HepG2 (cell line): Measurements from ENCODE around the gene ENPP1. TPM values are rescaled to one million over a fixed set of nuclear protein-coding genes. Genes with fewer than 3 reads are reported as not detected.

Experiments
- ATAC-seq: fragments of 200-7000 bp; cut with Tn5 transposase; 3 replicates; pipeline ENCODE4 v1.9.1; 2020; ENCODE audit warnings: mild to moderate bottlenecking, moderate library complexity
- BruUV-seq: library from RNA; stranded (reverse); fragments of 400-500 nt; replicated peaks from 2 replicates; lab custom pipeline; 2021; lab: Mats Ljungman, UMichigan
- CTCF ChIA-PET: fragments of 300-600 bp; formaldehyde crosslinking; extraction: SDS; loops from one replicate; lab custom pipeline; 2021; ENCODE audit warnings: low total read pairs, inconsistent platforms, low intra/inter-chr PET ratio; lab: Yijun Ruan, JAX
- POLR2A ChIA-PET: fragments of 350-600 bp; sonication (Branson Sonifier 250); formaldehyde crosslinking; loops from one replicate; lab custom pipeline; 2020; ENCODE audit warnings: antibody characterized with exemption, inconsistent platforms; lab: Yijun Ruan, JAX
- DNase-seq: peaks from one replicate; pipeline ENCODE4 v3.0.0-alpha.2; 2015; ENCODE audit warnings: low spot score
- FAIRE-seq: peaks from 3 replicates; lab custom pipeline; 2011; peaks lifted over from hg19 to GRCh38; lab: Jason Lieb, UNC
- H2AFZ ChIP-seq: one replicate; pipeline ENCODE4 v1.6.1; 2011; ENCODE audit warnings: low read length, inconsistent platforms
- H3K27ac ChIP-seq: fragments of 300-600 bp; 3 replicates; pipeline ENCODE4 v1.8.0; 2011; ENCODE audit warnings: mixed run types, mild to moderate bottlenecking, mixed read lengths, low read length, inconsistent platforms; ENCODE audit not compliant: insufficient read depth; ENCODE audit errors: extremely low read length
- H3K27me3 ChIP-seq, 2 experiments: fragments of 200-600 bp in 1 of 2; 2 replicates in 1 of 2; 3 replicates in 1 of 2; pipeline versions ENCODE4 v1.6.0 to v1.8.0; 2011; ENCODE audit warnings: low read length in 2 of 2, mild to moderate bottlenecking in 2 of 2, moderate library complexity in 2 of 2, inconsistent platforms in 1 of 2; ENCODE audit not compliant: insufficient read depth in 2 of 2, control insufficient read depth in 1 of 2
- H3K36me3 ChIP-seq, 2 experiments: fragments of 200-600 bp in 1 of 2; replicated peaks in 1 of 2; 2 replicates in 1 of 2; 3 replicates in 1 of 2; pipeline versions ENCODE4 v1.5.1 to v1.8.0; 2011; ENCODE audit warnings: low read length in 2 of 2, inconsistent platforms in 1 of 2; ENCODE audit not compliant: insufficient read depth in 2 of 2, control insufficient read depth in 1 of 2
- H3K4me1 ChIP-seq: 2 replicates; pipeline ENCODE4 v1.5.1; 2012; ENCODE audit warnings: low read length, inconsistent platforms; ENCODE audit not compliant: insufficient read depth
- H3K4me2 ChIP-seq: 2 replicates; pipeline ENCODE4 v1.6.0; 2011; ENCODE audit warnings: low read depth, low read length, inconsistent platforms
- H3K4me3 ChIP-seq, 3 experiments: fragments of 200-600 bp in 1 of 3; sonication (generic), shearing (Covaris generic) in 1 of 3; replicated peaks in 1 of 3; 2 replicates each; pipeline ENCODE4 v1.5.1; 2011 to 2016; ENCODE audit warnings: low read length in 3 of 3, inconsistent platforms in 2 of 3, low read depth in 2 of 3, mild to moderate bottlenecking in 2 of 3, control low read depth in 1 of 3, mixed read lengths in 1 of 3; ENCODE audit not compliant: insufficient read depth in 1 of 3
- H3K79me2 ChIP-seq: one replicate; pipeline ENCODE4 v1.6.1; 2011; ENCODE audit warnings: low read length, inconsistent platforms; ENCODE audit not compliant: insufficient read depth
- H3K9ac ChIP-seq: 2 replicates; pipeline ENCODE4 v1.6.0; 2011; ENCODE audit warnings: mild to moderate bottlenecking, low read depth, low read length, inconsistent platforms; ENCODE audit not compliant: insufficient read depth
- H3K9me3 ChIP-seq: 2 replicates; pipeline ENCODE4 v1.5.1; 2012; ENCODE audit warnings: mild to moderate bottlenecking, low read length
- H4K20me1 ChIP-seq: 2 replicates; pipeline ENCODE4 v1.6.0; 2011; ENCODE audit warnings: inconsistent platforms, mild to moderate bottlenecking, low read length, moderate library complexity; ENCODE audit not compliant: insufficient read depth
- ARNT2 ChIP-seq: sonication (generic); formaldehyde crosslinking; IDR thresholded peaks from 2 replicates; pipeline ENCODE4 v1.8.0; 2022; ENCODE audit warnings: mild to moderate bottlenecking, low read depth, missing genetic modification reagents, moderate library complexity
- ATF7 ChIP-seq, 2 experiments: fragments of 450-650 bp in 1 of 2; sonication (generic) in 1 of 2; formaldehyde crosslinking in 1 of 2; IDR thresholded peaks; 2 replicates each; pipeline versions ENCODE4 v1.4.0 to v1.6.1; 2016 to 2020; ENCODE audit warnings: antibody characterized with exemption in 1 of 2, mild to moderate bottlenecking in 1 of 2, missing genetic modification reagents in 1 of 2
- BRD4 ChIP-seq: sonication (generic); formaldehyde crosslinking; IDR thresholded peaks from 2 replicates; pipeline ENCODE4 v1.4.0; 2020; ENCODE audit warnings: missing genetic modification reagents
- DMAP1 ChIP-seq: IDR thresholded peaks from 2 replicates; pipeline ENCODE4 v1.6.1; 2016
- HDAC1 ChIP-seq: sonication (generic); formaldehyde crosslinking; IDR thresholded peaks from 2 replicates; pipeline ENCODE4 v1.5.1; 2020; ENCODE audit warnings: mild to moderate bottlenecking, missing genetic modification reagents
- KAT8 ChIP-seq: IDR thresholded peaks from 2 replicates; pipeline ENCODE4 v1.6.1; 2016; ENCODE audit warnings: missing genetic modification reagents, missing compliant biosample characterization
- KDM5A ChIP-seq: fragments of 200-600 bp; sonication (generic); IDR thresholded peaks from 2 replicates; pipeline ENCODE4 v1.7.0; 2018; ENCODE audit warnings: antibody characterized with exemption, mild to moderate bottlenecking, low read length, borderline replicate concordance
- SNAI1 ChIP-seq: sonication (generic); formaldehyde crosslinking; IDR thresholded peaks from 2 replicates; pipeline ENCODE4 v1.5.0; 2020; ENCODE audit warnings: mild to moderate bottlenecking, missing genetic modification reagents, borderline replicate concordance
- TRAFD1 ChIP-seq: sonication (generic); formaldehyde crosslinking; IDR thresholded peaks from 2 replicates; pipeline ENCODE4 v1.5.1; 2020; ENCODE audit warnings: missing genetic modification reagents, mild to moderate bottlenecking, borderline replicate concordance
- ZBTB20 ChIP-seq: sonication (generic); formaldehyde crosslinking; IDR thresholded peaks from 2 replicates; pipeline ENCODE4 v1.8.1; 2023; ENCODE audit warnings: missing genetic modification reagents, low read depth, mild to moderate bottlenecking, borderline replicate concordance
- ZFP36L1 ChIP-seq: sonication (generic); formaldehyde crosslinking; IDR thresholded peaks from 2 replicates; pipeline ENCODE4 v1.8.0; 2022; ENCODE audit warnings: mild to moderate bottlenecking, missing genetic modification reagents, moderate library complexity
- ZFP82 ChIP-seq: sonication (generic); formaldehyde crosslinking; IDR thresholded peaks from 2 replicates; pipeline ENCODE4 v1.5.1; 2020; ENCODE audit warnings: mild to moderate bottlenecking, missing genetic modification reagents, borderline replicate concordance
- ZSCAN31 ChIP-seq: sonication (generic); formaldehyde crosslinking; IDR thresholded peaks from 2 replicates; pipeline ENCODE4 v1.5.0; 2020; ENCODE audit warnings: low read depth, mild to moderate bottlenecking, missing genetic modification reagents
- WGBS: methylation state at CpG from one replicate; pipeline ENCODE4 v1.1.6; 2017; ENCODE audit warnings: low lambda C conversion rate; 5-methylcytosine and 5-hydroxymethylcytosine counted together
- in situ Hi-C: cut with HindIII; loops from 2 replicates; pipeline ENCODE4 v1.10.0; 2017; ENCODE audit warnings: low pct_unique_long_range_greater_than_20kb; ENCODE audit not compliant: extremely low pct_ligation_motif_present
- intact Hi-C: fragments of 100-400 bp; cut with micrococcal nuclease; formaldehyde crosslinking; loops from one replicate; pipeline ENCODE4 v1.10.0; 2022; ENCODE audit not compliant: unreplicated experiment
- polyA plus RNA-seq, 8 experiments: library from polyadenylated mRNA; depleted of rRNA in 3 of 8; stranded (reverse) in 7 of 8; unstranded in 1 of 8; fragments of >200 nt; fragmentation: Illumina TruSeq in 4 of 8; extraction: Trizol in 4 of 8; gene quantifications; 2 replicates each; pipeline versions ENCODE4 v1.2.1 to v1.2.3, GENCODE V29; 2011 to 2016; ENCODE audit warnings: low read depth in 4 of 8, missing spikeins in 1 of 8, mixed read lengths in 1 of 8; ENCODE audit not compliant: insufficient read depth in 1 of 8
- total RNA-seq, 5 experiments: library from RNA; depleted of rRNA; stranded (reverse); fragments of >200 nt; fragmentation: Illumina TruSeq; extraction: Trizol; gene quantifications; 2 replicates each; pipeline ENCODE4 v1.2.3, GENCODE V29; 2016; ENCODE audit warnings: low read depth in 1 of 5
- TF ChIP-seq, protein P1 (sequence below): sonication (generic); formaldehyde crosslinking; IDR thresholded peaks from 2 replicates; pipeline ENCODE4 v1.8.0; 2022; ENCODE audit warnings: mild to moderate bottlenecking, missing genetic modification reagents, moderate library complexity

Gene ENPP1
- total and polyA plus RNA-seq, 2 of the 13 experiments (the other 11 are each of a cell fraction or from before 2014, with no cell fraction given), result 56.5 to 160 TPM

GRCh38 chr6:131897050-131897435 lies 89.2 kb downstream of the ENPP1 start:
- no TSS peak for BruUV-seq
- peak overlapping the region; percentile 40; the same call in 1 of the 2 replicates for H3K9ac ChIP-seq
- 0 out of 3 replicates have a peak, but pooled peaks have one; percentile 0 for ATAC-seq
- peak; percentile 21; the same call in 1 of the 2 replicates for TF ChIP-seq ZBTB20 (CRISPR knock-in tag)
- 0 out of 2 replicates have a peak, but pooled peaks have one; percentile 44 for TF ChIP-seq SNAI1
- TF ChIP-seq DMAP1 (CRISPR knock-in tag), result 0 out of 2 replicates have a peak, but pooled peaks have one; percentile 26
- TF ChIP-seq BRD4 (CRISPR knock-in tag), result no peak
- 0 out of 2 replicates have a peak, but pooled peaks have one; percentile 37 for TF ChIP-seq ZSCAN31 (CRISPR knock-in tag)
- TF ChIP-seq TRAFD1 (CRISPR knock-in tag), result 0 out of 2 replicates have a peak, but pooled peaks have one; percentile 56
- TF ChIP-seq KDM5A, result no peak
- TF ChIP-seq ATF7 (IDR thresholded peaks at IDR 0.05), result no peak
- no peak for TF ChIP-seq ATF7 (CRISPR knock-in tag; IDR thresholded peaks at IDR 0.05)
- TF ChIP-seq ARNT2, result 0 out of 2 replicates have a peak, but pooled peaks have one; percentile 14
- TF ChIP-seq, protein P1, sequence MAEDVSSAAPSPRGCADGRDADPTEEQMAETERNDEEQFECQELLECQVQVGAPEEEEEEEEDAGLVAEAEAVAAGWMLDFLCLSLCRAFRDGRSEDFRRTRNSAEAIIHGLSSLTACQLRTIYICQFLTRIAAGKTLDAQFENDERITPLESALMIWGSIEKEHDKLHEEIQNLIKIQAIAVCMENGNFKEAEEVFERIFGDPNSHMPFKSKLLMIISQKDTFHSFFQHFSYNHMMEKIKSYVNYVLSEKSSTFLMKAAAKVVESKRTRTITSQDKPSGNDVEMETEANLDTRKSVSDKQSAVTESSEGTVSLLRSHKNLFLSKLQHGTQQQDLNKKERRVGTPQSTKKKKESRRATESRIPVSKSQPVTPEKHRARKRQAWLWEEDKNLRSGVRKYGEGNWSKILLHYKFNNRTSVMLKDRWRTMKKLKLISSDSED, result no peak
- TF ChIP-seq ZFP36L1, result 0 out of 2 replicates have a peak, but pooled peaks have one; percentile 73
- 0 out of 2 replicates have a peak, but pooled peaks have one; percentile 12 for TF ChIP-seq HDAC1 (CRISPR knock-in tag)
- 0 out of 2 replicates have a peak, but pooled peaks have one; percentile 4 for TF ChIP-seq KAT8 (CRISPR knock-in tag)
- 0 out of 2 replicates have a peak, but pooled peaks have one; percentile 67 for TF ChIP-seq ZFP82
- H3K4me1 ChIP-seq, result peaks cover 71% of the 10 kb centered on the region
- DNase-seq, result no peak
- peak overlapping the region; percentile 88 for H3K27ac ChIP-seq
- WGBS, result 96% methylated on average over 4 of the region's 4 CpGs
- no peaks in the 10 kb centered on the region for H3K79me2 ChIP-seq
- no peak for FAIRE-seq
- no peaks in the 10 kb centered on the region for H4K20me1 ChIP-seq
- no peaks in the 10 kb centered on the region for H3K27me3 ChIP-seq
- no peak overlapping the region for H2AFZ ChIP-seq
- H3K4me2 ChIP-seq, result peak overlapping the region; percentile 54; the same call in 1 of the 2 replicates
- peaks cover 19% of the 10 kb centered on the region for H3K9me3 ChIP-seq
- H3K36me3 ChIP-seq, result peaks cover 0 to 3% of the 10 kb centered on the region in 2 experiments; a peak in 1 of 5 replicates
- CTCF ChIA-PET, result no interaction called here
- intact Hi-C loops, result loop anchor here (5.0 kb wide), 1 partner anchor 130 kb away; no protein-coding TSS in a partner anchor
- no peak overlapping the region; a peak in 1 of 6 replicates for H3K4me3 ChIP-seq
- POLR2A ChIA-PET, result interaction anchor here (0.7 to 2.2 kb wide), 13 partner anchors 13 to 260 kb away, joined by 3 to 10 read pairs (median 4); partner anchors contain the start of genes CCN2 and ENPP3
- in situ Hi-C loops, result no loop called here
